Lower lobe of right lung (tissue), 2 donors: ENCODE data around the gene PEX5L. TPM values are rescaled to one million over a fixed set of nuclear protein-coding genes. Genes with fewer than 3 reads are reported as not detected.

Source experiments
- ATAC-seq, 2 donors: fragments of 200-7000 bp; cut with Tn5 transposase; one replicate each; pipeline ENCODE4 v1.9.1; 2020 to 2022; ENCODE audit warnings: mild to moderate bottlenecking in 2 of 2, moderate library complexity in 2 of 2
- DNase-seq: peaks from one replicate; pipeline ENCODE4 v3.0.0-alpha.2; 2020
- H3K27ac ChIP-seq: fragments of 200-600 bp; one replicate; pipeline ENCODE4 v1.8.0; 2022
- H3K27me3 ChIP-seq: fragments of 200-600 bp; one replicate; pipeline ENCODE4 v1.8.0; 2022; ENCODE audit warnings: low read depth
- H3K36me3 ChIP-seq: fragments of 200-600 bp; one replicate; pipeline ENCODE4 v1.8.0; 2022; ENCODE audit warnings: mild to moderate bottlenecking
- H3K4me1 ChIP-seq: fragments of 200-600 bp; one replicate; pipeline ENCODE4 v1.8.0; 2022
- H3K4me3 ChIP-seq: fragments of 200-600 bp; one replicate; pipeline ENCODE4 v1.8.0; 2022; ENCODE audit warnings: mild to moderate bottlenecking
- H3K9me3 ChIP-seq: fragments of 200-600 bp; one replicate; pipeline ENCODE4 v1.8.0; 2022
- intact Hi-C: fragments of 100-400 bp; cut with DNase I; formaldehyde crosslinking; loops from one replicate; pipeline ENCODE4 v1.11.0; 2022
- total RNA-seq: library from RNA; stranded (reverse); fragmentation: NEBNext Ultra II Directional; extraction: Animal tissue kit (Norgen Biotek cat#: 25700); gene quantifications from one replicate; pipeline ENCODE4 v1.2.1, GENCODE V29; 2021
- TF ChIP-seq, protein P1 (sequence below): fragments of 200-600 bp; IDR thresholded peaks from one replicate; pipeline ENCODE4 v1.8.0; 2022; ENCODE audit warnings: antibody characterized with exemption, mild to moderate bottlenecking
- donor health status: DM: no; HTN: yes; CAD: no; lungs with severe emphysema.

The PEX5L gene
- total RNA-seq, 1 donor from 2014 or later = not detected

GRCh38 chr3:179957264-179957845 lies 79.4 kb downstream of the PEX5L start:
- Histone ChIP-seq H3K4me3 (no peak overlapping the region), H3K27ac (no peak overlapping the region), H3K36me3 (no peaks in the 10 kb centered on the region), H3K9me3 (no peaks in the 10 kb centered on the region), H3K27me3 (no peaks in the 10 kb centered on the region), H3K4me1 (no peaks in the 10 kb centered on the region)
- no peak for DNase-seq
- ATAC-seq = no peak
- intact Hi-C loops = no loop called here
- TF ChIP-seq, protein P1, sequence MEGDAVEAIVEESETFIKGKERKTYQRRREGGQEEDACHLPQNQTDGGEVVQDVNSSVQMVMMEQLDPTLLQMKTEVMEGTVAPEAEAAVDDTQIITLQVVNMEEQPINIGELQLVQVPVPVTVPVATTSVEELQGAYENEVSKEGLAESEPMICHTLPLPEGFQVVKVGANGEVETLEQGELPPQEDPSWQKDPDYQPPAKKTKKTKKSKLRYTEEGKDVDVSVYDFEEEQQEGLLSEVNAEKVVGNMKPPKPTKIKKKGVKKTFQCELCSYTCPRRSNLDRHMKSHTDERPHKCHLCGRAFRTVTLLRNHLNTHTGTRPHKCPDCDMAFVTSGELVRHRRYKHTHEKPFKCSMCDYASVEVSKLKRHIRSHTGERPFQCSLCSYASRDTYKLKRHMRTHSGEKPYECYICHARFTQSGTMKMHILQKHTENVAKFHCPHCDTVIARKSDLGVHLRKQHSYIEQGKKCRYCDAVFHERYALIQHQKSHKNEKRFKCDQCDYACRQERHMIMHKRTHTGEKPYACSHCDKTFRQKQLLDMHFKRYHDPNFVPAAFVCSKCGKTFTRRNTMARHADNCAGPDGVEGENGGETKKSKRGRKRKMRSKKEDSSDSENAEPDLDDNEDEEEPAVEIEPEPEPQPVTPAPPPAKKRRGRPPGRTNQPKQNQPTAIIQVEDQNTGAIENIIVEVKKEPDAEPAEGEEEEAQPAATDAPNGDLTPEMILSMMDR = no peak

- Histone ChIP-seq H3K36me3 (no peaks in the 10 kb centered on the region), H3K27ac (no peak overlapping the region), H3K27me3 (no peaks in the 10 kb centered on the region), H3K9me3 (no peaks in the 10 kb centered on the region), H3K4me3 (no peak overlapping the region), H3K4me1 (no peaks in the 10 kb centered on the region)
- TF ChIP-seq, protein P1 = no peak
- DNase-seq (no peak), ATAC-seq (no peak)
- intact Hi-C loops = no loop called here
Measured at GRCh38 chr3:179956416-179956830, 80.3 kb downstream of the PEX5L start.

GRCh38 chr3:179955809-179956208 lies 80.9 kb downstream of the PEX5L start:
- Histone ChIP-seq H3K36me3 (no peaks in the 10 kb centered on the region), H3K9me3 (no peaks in the 10 kb centered on the region), H3K4me3 (no peak overlapping the region), H3K27ac (no peak overlapping the region), H3K4me1 (no peaks in the 10 kb centered on the region), H3K27me3 (no peaks in the 10 kb centered on the region)
- intact Hi-C loops = no loop called here
- TF ChIP-seq, protein P1 = no peak
- ATAC-seq = no peak
- no peak for DNase-seq

DNA sequence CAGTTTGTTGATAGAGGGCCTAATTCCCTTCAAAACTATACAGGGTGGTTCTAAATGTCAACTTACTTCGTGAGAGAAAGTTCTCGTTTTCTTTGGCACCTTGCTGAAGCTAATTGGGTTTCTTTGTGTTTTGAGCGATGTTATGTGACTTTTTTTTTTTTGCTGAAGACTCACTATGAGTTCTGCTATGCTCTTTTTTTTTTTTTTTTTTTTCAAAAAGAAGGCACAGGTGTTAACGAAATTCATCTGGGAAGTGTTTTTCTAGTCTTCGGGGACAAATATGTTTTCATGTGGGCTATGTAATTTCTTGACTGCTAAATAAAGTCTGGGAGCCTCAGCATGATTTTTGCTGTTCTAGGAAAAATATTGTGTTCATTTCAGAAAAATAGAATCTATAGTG lies 81.5 kb downstream of the PEX5L start:
- H3K4me1 ChIP-seq = no peaks in the 10 kb centered on the region
- no peak for ATAC-seq
- TF ChIP-seq, protein P1 = no peak
- no peaks in the 10 kb centered on the region for H3K27me3 ChIP-seq
- no peaks in the 10 kb centered on the region for H3K9me3 ChIP-seq
- no peaks in the 10 kb centered on the region for H3K36me3 ChIP-seq
- no peak overlapping the region for H3K4me3 ChIP-seq
- intact Hi-C loops = no loop called here
- no peak for DNase-seq
- no peak overlapping the region for H3K27ac ChIP-seq

- DNase-seq (no peak), ATAC-seq (no peak)
- no peaks in the 10 kb centered on the region for H3K4me1 ChIP-seq
- no peak overlapping the region for H3K4me3 ChIP-seq
- no peaks in the 10 kb centered on the region for H3K9me3 ChIP-seq
- no peaks in the 10 kb centered on the region for H3K27me3 ChIP-seq
- no peak overlapping the region for H3K27ac ChIP-seq
- TF ChIP-seq, protein P1 = no peak
- intact Hi-C loops = no loop called here
- no peaks in the 10 kb centered on the region for H3K36me3 ChIP-seq
Measured at GRCh38 chr3:179953993-179954870, 82.5 kb downstream of the PEX5L start.
